ENCODE data around the gene LYPLAL1.

The LYPLAL1 gene

GRCh38 chr1:219152751-219153150 is 20.9 kb upstream of the LYPLAL1 start:
- Histone ChIP-seq H3K27ac (no peak overlapping the region), H3K4me3 (ENCODE audit: low read depth, low read length) (no peak overlapping the region), H3K9me3 (ENCODE audit: severe bottlenecking) (no peaks in the 10 kb centered on the region), H3K36me3 (no peaks in the 10 kb centered on the region), H3K27me3 (ENCODE audit: insufficient read depth, low read depth, severe bottlenecking) (no peaks in the 10 kb centered on the region)
- TF ChIP-seq CTCF (IDR thresholded peaks at IDR 0.05; ENCODE audit: low read depth, low read length) = no peak
- DNase-seq = no peak

- no peak for DNase-seq
- Histone ChIP-seq H3K9me3 (ENCODE audit: severe bottlenecking) (no peaks in the 10 kb centered on the region), H3K36me3 (no peaks in the 10 kb centered on the region), H3K27ac (no peak overlapping the region), H3K27me3 (ENCODE audit: insufficient read depth, low read depth, severe bottlenecking) (no peaks in the 10 kb centered on the region), H3K4me3 (ENCODE audit: low read depth, low read length) (no peak overlapping the region)
- no peak for TF ChIP-seq CTCF (IDR thresholded peaks at IDR 0.05; ENCODE audit: low read depth, low read length)
These were observed 20.0 kb upstream of the LYPLAL1 start for GRCh38 chr1:219153723-219154122.

GRCh38 chr1:219155135-219155534 is 18.5 kb upstream of the LYPLAL1 start:
- no peak for TF ChIP-seq CTCF (IDR thresholded peaks at IDR 0.05; ENCODE audit: low read depth, low read length)
- H3K9me3 ChIP-seq (ENCODE audit: severe bottlenecking) = no peaks in the 10 kb centered on the region
- H3K27ac ChIP-seq = no peak overlapping the region
- no peak for DNase-seq
- H3K4me3 ChIP-seq (ENCODE audit: low read depth, low read length) = no peak overlapping the region
- H3K36me3 ChIP-seq = no peaks in the 10 kb centered on the region
- no peaks in the 10 kb centered on the region for H3K27me3 ChIP-seq (ENCODE audit: insufficient read depth, low read depth, severe bottlenecking)

GRCh38 chr1:219159946-219160645 is 13.6 kb upstream of the LYPLAL1 start:
- DNase-seq = no peak
- TF ChIP-seq CTCF (IDR thresholded peaks at IDR 0.05; ENCODE audit: low read depth, low read length) = no peak
- H3K27me3 ChIP-seq (ENCODE audit: insufficient read depth, low read depth, severe bottlenecking) = no peaks in the 10 kb centered on the region
- H3K36me3 ChIP-seq = no peaks in the 10 kb centered on the region
- H3K4me3 ChIP-seq (ENCODE audit: low read depth, low read length) = no peak overlapping the region
- no peaks in the 10 kb centered on the region for H3K9me3 ChIP-seq (ENCODE audit: severe bottlenecking)
- no peak overlapping the region for H3K27ac ChIP-seq

GRCh38 chr1:219160967-219161366 is 12.7 kb upstream of the LYPLAL1 start:
- no peak for DNase-seq
- no peaks in the 10 kb centered on the region for H3K27me3 ChIP-seq (ENCODE audit: insufficient read depth, low read depth, severe bottlenecking)
- no peak for TF ChIP-seq CTCF (IDR thresholded peaks at IDR 0.05; ENCODE audit: low read depth, low read length)
- no peaks in the 10 kb centered on the region for H3K9me3 ChIP-seq (ENCODE audit: severe bottlenecking)
- H3K4me3 ChIP-seq (ENCODE audit: low read depth, low read length) = no peak overlapping the region
- no peaks in the 10 kb centered on the region for H3K36me3 ChIP-seq
- no peak overlapping the region for H3K27ac ChIP-seq

GRCh38 chr1:219161371-219161770 is 12.3 kb upstream of the LYPLAL1 start:
- H3K9me3 ChIP-seq (ENCODE audit: severe bottlenecking) = no peaks in the 10 kb centered on the region
- no peak for DNase-seq
- no peak overlapping the region for H3K27ac ChIP-seq
- no peaks in the 10 kb centered on the region for H3K36me3 ChIP-seq
- H3K4me3 ChIP-seq (ENCODE audit: low read depth, low read length) = no peak overlapping the region
- no peak for TF ChIP-seq CTCF (IDR thresholded peaks at IDR 0.05; ENCODE audit: low read depth, low read length)
- no peaks in the 10 kb centered on the region for H3K27me3 ChIP-seq (ENCODE audit: insufficient read depth, low read depth, severe bottlenecking)

All from WERI-Rb-1 (cell line).